GM10266 (cell line): ENCODE data around the gene IGFLR1.
"Not testable (repeated sequence)": the region's sequence is repeated elsewhere in the genome, so short reads cannot be mapped to it uniquely, and the experiment has no call there.

Experiments used
- DNase-seq: peaks from one replicate; pipeline ENCODE4 v3.0.0; 2012; ENCODE audit errors: extremely low spot score
- TF ChIP-seq, protein P1 (sequence below): IDR thresholded peaks from 2 replicates; pipeline ENCODE4 v1.5.1; 2012; ENCODE audit warnings: mild to moderate bottlenecking, low read depth; ENCODE audit not compliant: control insufficient read depth, insufficient read depth; ENCODE audit errors: missing control alignments

Gene IGFLR1

DNA sequence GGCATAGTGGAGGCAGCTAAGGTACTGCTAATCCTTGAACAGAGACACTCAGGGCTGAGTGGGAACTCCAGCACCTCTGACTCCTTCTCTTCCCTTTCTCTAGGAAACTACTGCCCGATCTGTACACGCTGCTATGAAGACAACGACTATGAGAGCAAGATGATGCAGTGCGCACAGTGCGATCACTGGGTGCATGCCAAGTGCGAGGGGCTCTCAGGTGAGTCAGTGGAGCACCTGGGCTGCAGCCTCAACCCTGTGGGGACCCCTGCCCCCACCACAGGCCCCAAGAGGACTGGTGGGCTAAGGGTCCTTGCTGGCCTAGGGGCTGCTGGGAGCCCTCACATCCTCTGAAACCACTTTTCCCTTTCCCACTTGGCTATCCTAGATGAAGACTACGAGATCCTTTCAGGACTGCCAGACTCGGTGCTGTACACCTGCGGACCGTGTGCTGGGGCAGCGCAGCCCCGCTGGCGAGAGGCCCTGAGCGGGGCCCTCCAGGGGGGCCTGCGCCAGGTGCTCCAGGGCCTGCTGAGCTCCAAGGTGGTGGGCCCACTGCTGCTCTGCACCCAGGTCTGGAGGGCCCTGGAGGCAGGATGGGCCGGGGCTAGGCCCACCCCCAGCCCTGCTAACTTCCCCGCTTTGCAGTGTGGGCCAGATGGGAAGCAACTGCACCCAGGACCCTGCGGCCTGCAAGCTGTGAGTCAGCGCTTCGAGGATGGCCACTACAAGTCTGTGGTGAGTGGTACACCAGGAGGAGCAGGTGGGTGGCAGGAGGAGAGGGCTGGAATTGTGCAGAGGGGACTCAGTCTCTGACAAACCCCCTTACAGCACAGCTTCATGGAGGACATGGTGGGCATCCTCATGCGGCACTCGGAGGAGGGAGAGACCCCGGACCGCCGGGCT, 14.9 kb downstream of the IGFLR1 start:
- TF ChIP-seq, protein P1, sequence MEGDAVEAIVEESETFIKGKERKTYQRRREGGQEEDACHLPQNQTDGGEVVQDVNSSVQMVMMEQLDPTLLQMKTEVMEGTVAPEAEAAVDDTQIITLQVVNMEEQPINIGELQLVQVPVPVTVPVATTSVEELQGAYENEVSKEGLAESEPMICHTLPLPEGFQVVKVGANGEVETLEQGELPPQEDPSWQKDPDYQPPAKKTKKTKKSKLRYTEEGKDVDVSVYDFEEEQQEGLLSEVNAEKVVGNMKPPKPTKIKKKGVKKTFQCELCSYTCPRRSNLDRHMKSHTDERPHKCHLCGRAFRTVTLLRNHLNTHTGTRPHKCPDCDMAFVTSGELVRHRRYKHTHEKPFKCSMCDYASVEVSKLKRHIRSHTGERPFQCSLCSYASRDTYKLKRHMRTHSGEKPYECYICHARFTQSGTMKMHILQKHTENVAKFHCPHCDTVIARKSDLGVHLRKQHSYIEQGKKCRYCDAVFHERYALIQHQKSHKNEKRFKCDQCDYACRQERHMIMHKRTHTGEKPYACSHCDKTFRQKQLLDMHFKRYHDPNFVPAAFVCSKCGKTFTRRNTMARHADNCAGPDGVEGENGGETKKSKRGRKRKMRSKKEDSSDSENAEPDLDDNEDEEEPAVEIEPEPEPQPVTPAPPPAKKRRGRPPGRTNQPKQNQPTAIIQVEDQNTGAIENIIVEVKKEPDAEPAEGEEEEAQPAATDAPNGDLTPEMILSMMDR = no peak
- no peak for DNase-seq

- DNase-seq = no peak
- TF ChIP-seq, protein P1 = no peak
These were observed 16.9 kb downstream of the IGFLR1 start for GRCh38 chr19:35725216-35725861.

DNA sequence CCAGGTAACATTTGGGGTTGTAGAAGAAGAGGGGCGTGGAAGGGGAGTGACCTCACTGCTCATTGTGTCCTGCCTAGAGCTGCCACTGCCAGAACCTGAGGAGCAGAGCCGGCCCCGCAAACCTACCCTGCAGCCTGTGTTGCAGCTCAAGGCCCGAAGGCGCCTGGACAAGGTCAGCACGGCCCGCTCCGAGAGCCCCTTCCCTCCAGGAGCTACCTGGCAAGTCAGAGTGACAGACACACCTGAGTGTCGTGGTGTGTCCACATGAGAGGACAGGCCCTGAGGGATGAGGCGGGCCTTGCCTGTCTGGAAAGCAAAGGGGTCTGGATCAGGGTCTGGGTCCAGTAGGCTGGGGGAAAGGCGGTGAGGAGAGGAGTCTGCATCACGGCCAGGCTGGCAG, 17.7 kb downstream of the IGFLR1 start:
- no peak for DNase-seq
- TF ChIP-seq, protein P1 = no peak

DNA sequence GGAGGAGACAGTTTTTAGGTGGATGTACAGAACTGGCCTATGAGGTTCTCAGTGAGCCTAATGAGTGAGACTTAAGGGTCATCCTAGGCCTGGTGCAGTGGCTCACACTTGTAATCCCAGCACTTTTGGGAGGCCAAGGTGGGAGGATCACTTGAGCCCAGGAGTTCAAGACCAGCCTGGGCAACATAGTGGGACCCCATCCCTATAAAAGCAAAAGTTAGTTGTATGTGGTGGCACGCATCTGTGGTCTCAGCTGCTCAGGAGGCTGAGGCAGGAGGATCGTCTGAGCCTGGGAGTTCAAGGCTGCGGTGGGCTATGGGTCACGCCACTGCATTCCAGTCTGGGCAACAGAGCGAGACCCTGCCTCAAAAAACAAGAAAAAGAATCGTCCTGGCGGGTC, 18.1 kb downstream of the IGFLR1 start:
- not testable (repeated sequence) for DNase-seq

- TF ChIP-seq, protein P1 = no peak
- DNase-seq = no peak
These were observed 18.6 kb downstream of the IGFLR1 start for GRCh38 chr19:35723671-35724070.

DNA sequence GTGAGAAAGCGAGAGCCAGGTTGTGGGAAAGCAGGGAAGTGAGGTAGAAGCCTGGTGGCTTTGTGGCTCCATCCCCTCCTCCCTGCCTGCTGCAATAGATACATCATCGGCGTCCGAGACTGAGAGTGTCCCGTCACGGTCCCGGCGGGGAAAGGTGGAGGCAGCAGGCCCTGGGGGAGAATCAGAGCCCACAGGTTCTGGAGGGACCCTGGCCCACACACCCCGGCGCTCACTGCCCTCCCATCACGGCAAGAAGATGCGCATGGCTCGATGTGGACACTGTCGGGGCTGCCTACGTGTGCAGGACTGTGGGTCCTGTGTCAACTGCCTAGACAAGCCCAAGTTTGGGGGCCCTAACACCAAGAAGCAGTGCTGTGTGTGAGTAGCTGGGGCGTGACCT, 19.4 kb downstream of the IGFLR1 start:
- DNase-seq = no peak
- TF ChIP-seq, protein P1 = no peak

DNA sequence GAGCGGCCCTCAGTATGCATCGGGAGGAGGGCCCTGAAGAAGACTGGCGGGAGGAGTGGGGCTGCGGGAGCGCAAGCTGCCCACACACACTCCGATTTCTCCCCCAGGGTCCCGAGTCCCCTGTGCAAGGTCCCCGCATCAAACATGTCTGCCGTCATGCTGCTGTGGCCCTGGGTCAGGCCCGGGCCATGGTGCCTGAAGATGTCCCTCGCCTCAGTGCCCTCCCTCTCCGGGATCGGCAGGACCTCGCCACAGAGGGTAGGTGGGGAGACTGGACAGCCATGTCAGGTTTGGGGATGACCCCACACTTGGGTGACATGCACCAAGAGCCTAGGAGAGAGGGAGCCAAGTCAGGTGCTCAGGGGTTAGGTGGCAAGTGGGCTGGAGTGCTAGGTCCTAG, 19.8 kb downstream of the IGFLR1 start:
- TF ChIP-seq, protein P1 = no peak
- no peak for DNase-seq
